Measurements from ENCODE around the gene IFT52.

IFT52 gene

GRCh38 chr20:43694763-43695162, 104.0 kb downstream of the IFT52 start:
- Histone ChIP-seq H3K9me3 (ENCODE audit: low read depth, low read length) (no peaks in the 10 kb centered on the region), H3K27ac (no peak overlapping the region), H3K4me3 (no peak overlapping the region), H3K36me3 (ENCODE audit: insufficient read depth, low read length) (peaks cover 42% of the 10 kb centered on the region), H3K9ac (ENCODE audit: insufficient read length) (no peak overlapping the region)
- DNase-seq (ENCODE audit: low read depth, low spot score): no peak
- TF ChIP-seq EZH2 (IDR thresholded peaks at IDR 0.05) (no peak), FOXP2 (optimal IDR thresholded peaks at IDR 0.05; ENCODE audit: control extremely low read depth, extremely low read length, insufficient read depth) (no peak), POLR2AphosphoS5 (IDR thresholded peaks at IDR 0.05; ENCODE audit: borderline replicate concordance, low read depth, low read length) (no peak)

GRCh38 chr20:43695571-43695970, 104.8 kb downstream of the IFT52 start:
- no peak overlapping the region for H3K27ac ChIP-seq
- DNase-seq (ENCODE audit: low read depth, low spot score): no peak
- peaks cover 46% of the 10 kb centered on the region for H3K36me3 ChIP-seq (ENCODE audit: insufficient read depth, low read length)
- no peak overlapping the region for H3K4me3 ChIP-seq
- H3K9me3 ChIP-seq (ENCODE audit: low read depth, low read length): no peaks in the 10 kb centered on the region
- TF ChIP-seq POLR2AphosphoS5 (IDR thresholded peaks at IDR 0.05; ENCODE audit: borderline replicate concordance, low read depth, low read length) (no peak), FOXP2 (optimal IDR thresholded peaks at IDR 0.05; ENCODE audit: control extremely low read depth, extremely low read length, insufficient read depth) (no peak), EZH2 (IDR thresholded peaks at IDR 0.05) (no peak)
- no peak overlapping the region for H3K9ac ChIP-seq (ENCODE audit: insufficient read length)

All from SK-N-MC (cell line).